SK-N-MC (cell line): ENCODE results near the gene KIRREL1.

Experiments
- DNase-seq: peaks from one replicate; pipeline ENCODE4 v3.0.0-alpha.2; 2011; ENCODE audit warnings: low read depth, low spot score
- H3K27ac ChIP-seq: fragments of 200-600 bp; sonication (generic); 2 replicates; pipeline ENCODE4 v1.5.1; 2016; ENCODE audit warnings: mixed run types
- H3K36me3 ChIP-seq: fragments of 200-600 bp; sonication (generic); 2 replicates; pipeline ENCODE4 v1.6.1; 2017; ENCODE audit warnings: antibody characterized with exemption, low read length, mixed read lengths; ENCODE audit not compliant: insufficient read depth
- H3K4me3 ChIP-seq: fragments of 200-600 bp; sonication (generic); 2 replicates; pipeline ENCODE4 v1.5.1; 2016
- H3K9ac ChIP-seq: fragments of 200-600 bp; sonication (generic); 2 replicates; pipeline ENCODE4 v1.8.0; 2017; ENCODE audit warnings: mixed run types, mixed read lengths; ENCODE audit not compliant: insufficient read length
- H3K9me3 ChIP-seq: fragments of 200-600 bp; sonication (generic); 2 replicates; pipeline ENCODE4 v1.6.1; 2017; ENCODE audit warnings: low read depth, mild to moderate bottlenecking, antibody characterized with exemption, low read length, moderate library complexity, mixed read lengths
- EZH2 ChIP-seq: fragments of 200-600 bp; sonication (generic); IDR thresholded peaks from one replicate; pipeline ENCODE4 v1.6.1; 2017; ENCODE audit warnings: antibody characterized with exemption
- FOXP2 ChIP-seq: optimal IDR thresholded peaks from 2 replicates; pipeline ENCODE3; 2011; ENCODE audit warnings: mild to moderate bottlenecking, moderate library complexity; ENCODE audit not compliant: insufficient read depth; ENCODE audit errors: extremely low read length, control extremely low read depth
- POLR2AphosphoS5 ChIP-seq: IDR thresholded peaks from 2 replicates; pipeline ENCODE4 v1.6.1; 2012; ENCODE audit warnings: mild to moderate bottlenecking, low read depth, low read length, borderline replicate concordance

Gene KIRREL1

GRCh38 chr1:158147401-158147800 lies 154.0 kb downstream of the KIRREL1 start:
- Histone ChIP-seq H3K27ac (no peak overlapping the region), H3K36me3 (no peaks in the 10 kb centered on the region), H3K9me3 (no peaks in the 10 kb centered on the region), H3K9ac (no peak overlapping the region), H3K4me3 (no peak overlapping the region)
- DNase-seq = no peak
- TF ChIP-seq POLR2AphosphoS5 = no peak
- TF ChIP-seq FOXP2 = no peak
- no peak for TF ChIP-seq EZH2

GRCh38 chr1:158147869-158148268 lies 154.4 kb downstream of the KIRREL1 start:
- no peak for DNase-seq
- no peak for TF ChIP-seq FOXP2
- TF ChIP-seq EZH2 = no peak
- TF ChIP-seq POLR2AphosphoS5 = no peak
- no peaks in the 10 kb centered on the region for H3K36me3 ChIP-seq
- no peak overlapping the region for H3K9ac ChIP-seq
- H3K4me3 ChIP-seq = no peak overlapping the region
- H3K9me3 ChIP-seq = no peaks in the 10 kb centered on the region
- H3K27ac ChIP-seq = no peak overlapping the region

GRCh38 chr1:158148468-158148867 lies 155.0 kb downstream of the KIRREL1 start:
- DNase-seq = no peak
- Histone ChIP-seq H3K9me3 (no peaks in the 10 kb centered on the region), H3K36me3 (no peaks in the 10 kb centered on the region), H3K27ac (no peak overlapping the region), H3K4me3 (no peak overlapping the region), H3K9ac (no peak overlapping the region)
- no peak for TF ChIP-seq EZH2
- no peak for TF ChIP-seq POLR2AphosphoS5
- no peak for TF ChIP-seq FOXP2

GRCh38 chr1:158149175-158149574 lies 155.7 kb downstream of the KIRREL1 start:
- Histone ChIP-seq H3K9me3 (no peaks in the 10 kb centered on the region), H3K4me3 (peak overlapping the region; percentile 78), H3K27ac (no peak overlapping the region), H3K36me3 (no peaks in the 10 kb centered on the region), H3K9ac (peak overlapping the region; percentile 59)
- TF ChIP-seq POLR2AphosphoS5 = no peak
- TF ChIP-seq FOXP2 = no peak
- TF ChIP-seq EZH2 = no peak
- no peak for DNase-seq
